Endometrial microvascular endothelial cells (primary cell): ENCODE measurements around the gene ABCC9. TPM values are rescaled to one million over a fixed set of nuclear protein-coding genes. Genes with fewer than 3 reads are reported as not detected.
"Not testable (repeated sequence)": the region's sequence is repeated elsewhere in the genome, so short reads cannot be mapped to it uniquely, and the experiment has no call there.

Experiments used
- in situ Hi-C: cut with HindIII; loops from 2 replicates; pipeline ENCODE4 v1.10.0; 2017; ENCODE audit warnings: low sequenced_read_pairs, low pct_unique_long_range_greater_than_20kb; ENCODE audit errors: inconsistent ontology term
- total RNA-seq: library from RNA; depleted of rRNA; stranded (reverse); fragments of >200 nt; gene quantifications from one replicate; pipeline ENCODE4 v1.2.3, GENCODE V29; 2015; ENCODE audit errors: inconsistent ontology term

ABCC9 gene
- total RNA-seq, 1 donor from 2014 or later, result not detected

DNA sequence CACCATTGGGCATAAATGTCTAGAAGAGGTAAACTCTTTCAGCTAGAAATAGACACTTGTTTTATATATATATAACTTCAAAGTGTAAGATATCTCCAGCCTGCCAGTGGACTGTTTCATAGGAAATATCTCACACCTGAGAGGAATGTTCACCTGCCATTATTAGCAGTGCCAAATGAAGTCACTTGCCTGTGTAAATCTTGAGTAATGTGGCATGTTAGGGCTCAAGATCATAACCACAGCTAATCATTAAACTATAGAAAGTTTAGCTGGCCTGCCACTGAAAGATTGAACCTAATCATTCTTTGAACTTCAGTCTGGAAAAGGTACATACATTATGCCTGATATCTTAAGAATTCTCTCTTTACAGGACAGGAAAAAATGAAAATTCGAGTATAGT lies 141.2 kb downstream of the ABCC9 start:
- in situ Hi-C loops, result no loop called here

DNA sequence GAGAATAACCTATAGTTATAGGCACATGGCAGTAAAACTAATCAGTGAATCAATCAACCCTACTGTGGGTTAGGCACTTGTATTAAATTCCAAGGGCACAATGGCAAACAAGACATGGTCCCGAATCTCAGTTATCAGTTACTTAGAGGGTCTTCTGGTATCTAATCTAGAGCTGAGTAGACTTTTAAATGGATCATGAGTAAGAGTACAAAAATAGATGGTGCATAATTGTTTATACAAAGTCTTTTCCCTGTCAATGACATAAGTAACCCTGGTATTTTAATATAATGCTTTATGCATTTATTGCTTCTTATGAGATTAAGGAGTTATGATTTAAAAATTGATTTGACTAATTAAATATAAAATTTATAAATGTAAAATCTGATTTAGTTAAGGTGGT lies 143.7 kb downstream of the ABCC9 start:
- in situ Hi-C loops, result no loop called here

DNA sequence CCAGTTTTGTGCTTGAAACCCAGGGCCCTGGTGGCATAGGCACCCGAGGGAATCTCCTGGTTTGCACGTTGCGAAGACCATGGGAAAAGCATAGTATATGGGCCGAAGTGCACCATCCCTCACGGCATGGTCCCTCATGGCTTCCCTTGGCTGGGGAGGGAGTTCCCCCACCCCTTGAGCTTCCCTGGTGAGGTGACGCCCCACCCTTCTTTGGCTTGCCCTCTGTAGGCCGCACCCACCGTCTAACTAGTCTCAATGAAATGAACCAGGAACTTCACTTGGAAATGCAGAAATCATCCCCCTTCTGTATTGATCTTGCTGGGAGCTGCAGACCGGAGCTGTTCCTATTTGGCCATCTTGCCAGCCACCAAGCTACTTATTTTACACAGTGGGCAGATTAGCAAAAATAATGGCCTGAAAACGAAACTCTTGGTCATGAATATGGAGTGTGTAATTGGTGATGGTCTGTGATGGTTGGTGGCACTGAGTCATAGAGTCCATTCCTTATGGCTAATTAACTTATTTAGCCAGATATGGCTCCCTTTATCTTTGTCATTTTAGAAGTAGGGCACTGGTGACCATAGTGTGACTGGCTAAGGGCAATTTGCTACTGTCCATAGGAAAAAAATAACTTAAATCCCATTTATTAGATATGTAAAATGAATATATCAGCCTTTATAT lies 145.4 kb downstream of the ABCC9 start:
- in situ Hi-C loops, result no loop called here

DNA sequence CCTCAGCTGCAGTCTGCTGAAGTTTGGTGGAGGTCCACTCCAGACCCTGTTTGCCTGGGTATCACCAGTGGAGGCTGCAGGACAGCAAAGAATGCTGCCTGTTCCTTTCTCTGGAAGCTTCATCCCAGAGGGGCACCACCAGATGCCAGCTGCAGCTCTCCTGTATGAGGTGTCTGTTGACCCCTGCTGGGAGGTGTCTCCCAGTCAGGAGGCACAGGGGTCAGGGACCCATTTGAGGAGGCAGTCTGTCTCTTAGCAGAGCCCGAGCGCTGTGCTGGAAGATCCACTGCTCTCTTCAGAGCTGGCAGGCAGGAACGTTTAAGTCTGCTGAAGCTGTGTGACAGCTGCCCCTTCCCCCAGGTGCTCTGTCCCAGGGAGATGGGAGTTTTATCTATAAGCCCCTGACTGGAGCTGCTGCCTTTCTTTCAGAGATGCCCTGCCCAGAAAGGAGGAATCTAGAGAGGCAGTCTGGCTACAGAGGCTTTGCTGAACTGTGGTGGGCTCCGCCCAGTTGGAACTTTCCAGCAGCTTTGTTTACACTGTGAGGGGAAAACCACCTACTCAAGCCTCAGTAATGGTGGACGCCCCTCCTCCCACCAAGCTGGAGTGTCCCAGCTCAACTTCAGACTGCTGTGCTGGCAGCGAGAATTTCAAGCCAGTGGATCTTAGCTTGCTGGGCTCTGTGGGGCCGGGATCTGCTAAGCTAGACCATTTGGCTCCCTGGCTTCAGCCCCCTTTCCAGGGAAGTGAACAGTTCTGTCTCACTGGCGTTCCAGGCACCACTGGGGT lies 146.2 kb downstream of the ABCC9 start:
- in situ Hi-C loops, result not testable (repeated sequence)

DNA sequence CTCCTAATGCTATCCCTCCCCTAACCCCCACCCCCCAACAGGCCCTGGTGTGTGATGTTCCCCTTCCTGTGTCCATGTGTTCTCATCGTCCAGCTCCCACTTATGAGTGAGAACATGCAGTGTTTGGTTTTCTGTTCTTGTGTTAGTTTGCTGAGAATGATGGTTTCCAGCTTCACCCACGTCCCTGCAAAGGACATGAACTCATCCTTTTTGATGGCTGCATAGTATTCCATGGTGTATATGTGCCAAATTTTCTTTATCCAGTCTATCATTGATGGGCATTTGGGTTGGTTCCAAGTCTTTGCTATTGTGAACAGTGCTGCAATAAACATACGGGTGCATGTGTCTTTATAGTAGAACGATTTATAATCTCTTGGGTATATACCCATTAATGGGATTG lies 151.5 kb downstream of the ABCC9 start:
- in situ Hi-C loops, result not testable (repeated sequence)

DNA sequence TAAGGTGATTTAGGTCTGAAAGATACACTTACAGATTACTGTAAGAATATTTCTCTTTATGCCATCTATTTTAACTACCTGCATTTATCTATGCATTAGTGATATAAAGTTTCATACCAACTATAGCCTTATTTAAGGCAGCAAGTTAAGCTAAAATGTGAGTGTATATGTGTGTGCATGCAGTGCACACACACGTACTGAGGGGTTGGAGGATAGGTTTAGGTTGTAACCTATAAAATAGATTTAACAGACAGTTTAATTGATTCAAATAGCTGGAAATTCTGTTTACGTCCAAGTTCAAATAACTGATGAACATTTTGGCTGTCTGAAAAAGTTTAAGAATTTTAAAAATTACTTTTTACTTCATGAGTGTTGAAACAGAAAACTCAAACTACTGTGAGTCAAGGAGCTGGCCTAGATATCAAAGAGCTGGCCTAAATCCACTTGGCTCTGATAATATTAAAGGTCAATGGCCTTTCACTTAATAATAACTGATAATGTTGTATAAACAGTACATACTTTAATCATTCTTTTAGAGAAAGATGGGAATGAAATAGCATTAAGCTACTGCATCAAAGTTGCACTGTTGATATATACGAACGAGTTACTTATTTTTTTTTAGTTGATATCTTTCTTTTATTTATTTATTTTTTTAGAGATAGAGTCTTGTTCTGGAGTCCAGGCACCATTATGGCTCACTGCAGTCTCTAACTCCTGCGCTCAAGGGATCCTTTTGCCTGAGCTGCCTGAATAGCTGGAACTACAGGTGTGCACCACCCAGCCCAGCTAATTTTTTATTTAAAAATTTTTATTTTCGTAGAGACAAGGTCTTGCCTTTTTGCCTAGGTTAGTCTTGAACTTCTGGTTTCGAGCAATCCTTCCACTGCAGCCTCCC lies 152.9 kb downstream of the ABCC9 start:
- in situ Hi-C loops, result no loop called here

DNA sequence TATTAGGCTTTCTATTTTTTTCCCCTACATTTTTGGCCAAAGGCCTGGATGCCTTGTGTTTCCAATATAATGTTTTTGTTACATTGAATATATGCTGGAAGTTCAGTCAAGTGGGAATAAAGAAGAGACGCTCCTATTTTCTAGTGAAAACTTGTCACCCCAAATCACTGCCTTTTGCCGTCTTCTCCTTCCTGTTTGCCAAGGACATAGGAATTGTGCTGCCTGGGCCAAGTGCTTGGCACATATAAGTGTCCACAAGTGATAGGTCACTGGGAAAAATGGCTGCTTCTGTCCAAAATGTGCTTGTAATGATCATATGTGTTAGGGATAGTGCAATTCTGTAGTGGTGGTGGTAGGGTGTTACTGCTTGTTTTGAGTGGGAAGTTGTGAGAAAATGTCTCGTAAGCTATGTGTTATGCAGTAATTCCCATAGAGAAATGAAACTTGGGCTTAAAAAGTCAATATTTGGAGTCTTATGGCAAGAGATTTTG lies 155.1 kb downstream of the ABCC9 start:
- in situ Hi-C loops, result no loop called here

DNA sequence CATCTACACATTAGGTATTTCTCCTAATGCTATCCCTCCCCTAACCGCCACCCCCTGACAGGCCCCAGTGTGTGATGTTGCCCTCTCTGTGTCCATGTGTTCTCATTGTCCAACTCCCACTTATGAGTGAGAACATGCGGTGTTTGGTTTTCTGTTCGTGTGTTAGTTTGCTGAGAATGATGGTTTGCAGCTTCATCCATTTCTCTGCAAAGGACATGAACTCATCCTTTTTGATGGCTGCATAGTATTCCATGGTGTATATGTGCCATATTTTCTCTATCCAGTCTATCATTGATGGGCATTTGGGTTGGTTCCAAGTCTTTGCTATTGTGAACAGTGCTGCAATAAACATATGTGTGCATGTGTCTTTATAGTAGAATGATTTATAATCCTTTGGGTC lies 158.5 kb downstream of the ABCC9 start:
- in situ Hi-C loops, result not testable (repeated sequence)

DNA sequence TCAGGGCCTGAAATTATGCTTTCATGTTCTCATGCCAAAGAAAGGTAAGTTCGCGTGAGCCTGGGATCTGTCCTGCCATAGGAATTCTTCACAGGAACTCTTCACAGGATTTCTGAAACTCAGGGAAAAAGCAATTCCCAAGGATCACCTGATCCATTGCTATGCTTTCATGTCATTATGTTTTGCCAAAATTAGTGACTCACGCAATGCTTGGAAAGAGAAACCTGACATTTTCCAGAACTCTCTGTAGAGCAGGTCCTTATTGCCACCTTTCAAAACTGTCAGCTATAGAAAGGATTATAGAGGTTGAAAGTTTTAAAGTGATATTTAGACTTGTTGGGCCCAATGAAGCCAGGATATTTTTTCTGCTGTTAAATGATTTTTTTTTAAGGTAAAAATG lies 160.4 kb downstream of the ABCC9 start:
- in situ Hi-C loops, result no loop called here

DNA sequence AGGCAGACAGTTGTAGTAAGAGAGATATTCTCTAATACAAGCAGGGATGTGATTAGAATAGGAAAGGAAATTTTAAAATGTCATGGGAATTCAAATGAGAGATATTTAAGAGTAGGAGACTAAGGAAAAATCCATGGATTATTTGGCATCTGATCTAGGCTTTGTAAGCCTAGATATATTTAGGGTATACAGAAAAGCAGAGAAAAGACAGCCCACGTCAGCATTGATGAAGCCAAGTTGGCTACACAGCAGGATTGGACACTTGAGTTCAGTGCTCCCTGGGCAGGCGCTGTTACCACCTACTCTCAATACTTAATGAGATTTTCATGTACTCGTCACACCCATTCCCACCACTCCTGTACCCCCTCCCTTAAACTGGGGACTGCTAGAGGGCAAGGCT lies 165.1 kb downstream of the ABCC9 start:
- in situ Hi-C loops, result no loop called here

DNA sequence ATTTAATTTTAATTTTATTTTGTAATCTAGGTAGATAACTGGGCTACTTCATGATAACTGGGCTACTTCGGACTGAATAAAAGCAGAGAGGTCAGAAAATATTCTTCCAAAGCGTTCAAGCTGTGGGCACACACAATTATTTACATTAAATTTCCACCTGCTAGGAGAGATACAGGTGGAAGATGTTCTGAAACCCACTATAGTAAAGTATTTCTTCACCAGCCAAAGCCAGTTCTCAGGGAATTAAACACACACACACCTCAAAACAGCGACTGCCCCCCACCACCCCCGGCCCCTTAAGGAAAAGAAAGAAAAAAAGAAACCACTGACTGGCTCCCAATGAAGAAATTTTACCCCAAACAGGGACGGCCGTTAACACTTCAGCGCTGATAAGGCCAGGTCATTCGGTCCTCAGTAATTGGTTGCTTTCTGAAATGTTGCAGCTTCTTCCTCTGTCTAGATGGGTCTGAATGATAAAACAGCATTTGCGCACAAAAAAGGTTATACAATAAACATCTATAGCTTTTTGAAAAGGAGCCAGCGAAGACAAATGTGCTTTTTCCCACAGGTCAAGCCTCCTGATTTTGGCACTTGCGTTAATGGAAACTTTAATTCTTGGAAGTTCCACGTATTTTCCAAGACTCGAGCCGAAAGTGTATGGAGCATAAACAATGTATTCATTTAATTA lies 165.9 kb downstream of the ABCC9 start:
- in situ Hi-C loops, result no loop called here

DNA sequence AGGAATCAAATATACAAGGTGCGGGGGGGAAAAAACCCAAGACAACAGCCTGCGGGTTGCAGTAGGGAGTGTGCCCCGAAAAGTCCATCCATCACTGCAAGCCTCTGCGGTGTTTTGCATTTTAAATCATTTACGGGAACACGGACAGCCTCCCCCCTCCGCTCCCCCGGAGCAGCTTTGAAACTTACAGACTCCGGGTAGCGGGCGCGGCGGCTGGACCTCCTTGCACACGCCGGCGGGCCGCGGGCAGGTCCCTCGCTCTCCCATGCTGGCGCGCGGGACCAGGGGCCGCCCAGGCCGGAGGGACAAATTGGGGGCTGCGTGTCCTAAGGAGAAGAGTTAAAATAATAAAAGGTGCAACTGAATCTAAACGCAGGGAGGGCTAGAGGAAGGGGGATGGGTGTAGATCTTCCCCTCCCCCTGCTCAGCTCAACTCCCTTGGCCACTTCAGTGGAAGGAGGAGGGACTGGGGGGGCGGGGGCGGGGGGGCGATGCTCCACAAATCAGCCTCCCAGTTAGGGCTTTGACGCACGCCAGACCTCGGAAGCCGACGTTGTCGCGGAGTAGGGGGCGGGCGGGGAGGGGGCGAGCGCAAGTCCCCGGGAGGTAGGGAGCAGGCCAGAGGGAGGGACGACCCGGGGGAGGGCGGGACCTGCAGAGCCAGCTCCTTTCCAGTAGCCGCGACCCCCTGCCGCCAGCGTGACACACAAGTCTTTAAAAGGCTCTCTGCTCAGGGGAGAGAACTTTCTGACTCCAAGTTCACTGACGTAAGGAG lies 166.7 kb downstream of the ABCC9 start, which contains the start of gene KCNJ8:
TSS of gene KCNJ8 (minus strand) at position 349 of the 775 bp plus-strand sequence. CDS start 1,090 bp downstream, outside the sequence.
- in situ Hi-C loops, result no loop called here

DNA sequence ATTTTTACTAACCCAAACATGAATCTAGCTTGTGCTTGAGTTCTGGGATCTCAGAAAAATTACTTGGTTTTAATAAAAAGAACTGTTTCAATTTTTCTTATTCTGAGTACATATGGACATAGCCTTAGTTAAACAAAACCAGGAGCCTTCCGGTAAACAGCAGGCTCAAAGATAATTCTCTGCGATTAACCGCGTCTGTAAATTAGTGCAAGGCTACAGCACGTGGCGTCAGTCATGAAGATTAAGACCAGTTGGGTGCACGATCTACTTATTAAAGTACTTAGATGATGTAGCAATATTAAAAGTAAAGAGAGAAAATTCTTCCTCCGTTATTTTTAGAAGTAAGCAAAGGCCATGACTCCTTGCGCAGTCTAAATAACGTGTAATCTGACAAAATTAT lies 167.4 kb downstream of the ABCC9 start:
- in situ Hi-C loops, result no loop called here

DNA sequence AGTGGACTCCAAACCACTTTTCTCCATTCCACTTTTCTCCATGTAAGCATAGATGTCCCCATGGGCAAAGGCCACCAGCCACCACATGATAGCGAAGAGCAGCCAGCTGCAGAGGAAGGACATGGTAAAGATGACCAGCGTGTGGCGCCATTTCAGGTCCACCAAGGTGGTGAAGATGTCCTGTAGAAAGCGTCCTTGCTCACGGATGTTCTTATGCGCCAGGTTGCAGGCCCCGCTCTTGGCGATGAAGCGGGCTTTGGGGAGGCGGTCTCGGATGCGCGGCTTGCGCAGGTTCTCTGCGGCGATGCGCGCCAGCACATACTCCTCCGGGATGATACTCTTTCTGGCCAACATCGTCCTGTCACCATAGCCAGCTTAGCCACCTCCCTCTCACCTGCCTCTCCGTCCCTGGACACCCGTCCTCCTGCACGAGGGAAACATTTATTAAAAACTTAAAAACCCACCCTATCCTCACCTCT lies 167.9 kb downstream of the ABCC9 start:
- in situ Hi-C loops, result no loop called here

DNA sequence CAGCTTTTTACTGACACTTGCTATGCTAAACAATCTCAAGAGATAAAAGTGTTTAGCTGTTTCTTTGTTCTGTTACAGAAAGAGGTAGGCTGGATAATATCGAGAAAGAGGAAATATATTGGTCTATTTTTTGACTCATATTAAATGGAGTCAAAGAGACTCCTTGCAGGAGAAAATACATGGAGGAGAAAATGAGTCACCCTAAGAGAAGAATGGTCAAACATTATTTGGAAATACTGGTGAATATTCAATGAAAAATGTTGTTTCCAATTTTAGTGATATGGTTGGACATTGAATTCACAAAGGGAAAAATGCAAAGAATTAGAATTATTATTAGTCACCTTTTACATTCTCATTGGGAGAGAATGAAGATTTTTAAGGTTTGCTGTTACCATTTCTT lies 169.9 kb downstream of the ABCC9 start:
- in situ Hi-C loops, result no loop called here

DNA sequence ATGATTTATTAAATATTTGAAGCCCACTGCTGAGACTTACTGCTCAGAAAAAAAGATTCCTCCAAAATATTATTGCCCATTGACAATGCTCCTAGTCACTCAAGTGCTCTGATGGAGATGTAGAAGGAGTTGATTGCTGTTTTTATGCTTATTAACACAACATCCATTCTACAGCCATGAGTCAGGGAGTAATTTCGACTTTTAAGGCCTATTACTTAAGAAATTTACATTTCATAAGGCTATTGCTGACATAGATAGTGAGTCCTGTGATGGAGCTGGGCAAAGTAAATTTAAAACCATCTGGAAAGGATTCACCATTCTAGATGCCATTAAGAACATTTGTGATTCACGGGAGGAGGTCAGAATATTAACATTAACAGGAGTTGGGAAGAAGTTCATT lies 171.9 kb downstream of the ABCC9 start:
- in situ Hi-C loops, result no loop called here

DNA sequence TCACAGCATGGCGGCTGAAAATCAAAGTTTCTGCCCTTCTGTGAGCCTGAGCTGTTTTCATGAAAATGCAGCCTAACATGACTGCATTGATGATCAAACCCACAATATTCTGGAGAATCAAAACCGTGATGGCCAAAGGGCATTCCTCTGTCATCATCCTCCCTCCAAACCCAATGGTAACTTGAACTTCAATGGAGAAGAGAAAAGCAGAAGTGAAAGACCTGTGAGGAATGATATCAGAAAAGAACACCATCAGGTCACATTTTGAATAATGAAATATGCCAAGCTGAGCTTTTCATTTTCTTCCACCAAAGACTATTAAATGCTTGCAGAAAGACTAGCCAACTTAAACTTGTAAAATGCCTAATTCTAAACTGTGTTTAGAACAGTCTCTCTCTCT lies 174.8 kb downstream of the ABCC9 start:
- in situ Hi-C loops, result no loop called here

DNA sequence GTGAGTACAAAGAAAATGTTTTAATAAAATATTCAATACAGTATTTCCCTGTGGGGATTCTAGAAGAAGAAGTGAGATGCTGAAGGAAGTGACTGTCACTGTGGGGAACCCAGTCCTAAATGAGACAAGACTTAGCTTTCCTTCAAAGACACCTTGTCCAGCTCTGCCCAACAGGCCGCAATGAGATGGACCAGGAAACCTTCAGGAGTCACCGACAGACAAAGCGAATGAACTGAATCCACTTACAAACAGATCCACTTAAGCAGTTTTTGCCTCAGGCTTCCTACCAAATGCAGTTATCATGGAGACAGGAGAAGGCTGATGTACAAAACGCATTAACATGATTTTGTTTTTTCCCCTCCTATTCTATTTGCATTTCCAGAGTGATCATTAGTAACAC lies 176.3 kb downstream of the ABCC9 start:
- in situ Hi-C loops, result no loop called here
